NCI-H2227 (cell line): ENCODE measurements around the gene SLC12A8.

Experiments used
- DNase-seq: peaks from one replicate; lab custom pipeline; 2025; ENCODE audit not compliant: unreplicated experiment; lab: John Stamatoyannopoulos, UW

Gene SLC12A8

DNA sequence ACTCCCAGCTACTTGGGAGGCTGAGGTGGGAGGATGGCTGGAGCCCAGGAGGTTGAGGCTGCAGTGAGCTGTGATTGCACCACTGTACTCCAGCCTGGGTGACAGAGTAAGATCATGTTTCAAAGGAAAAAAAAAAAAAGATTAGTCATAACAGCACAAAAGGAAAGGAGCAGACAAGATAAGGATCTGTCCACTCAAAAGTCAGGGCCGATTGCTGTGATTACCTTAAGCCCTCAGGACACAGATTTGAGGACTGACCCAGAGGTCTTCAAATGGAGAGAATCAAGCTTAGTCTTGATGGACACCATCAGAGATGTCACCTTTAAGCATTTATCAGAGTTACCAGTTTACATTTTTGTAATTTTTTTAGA lies 132.9 kb downstream of the SLC12A8 start:
- DNase-seq = no peak

DNA sequence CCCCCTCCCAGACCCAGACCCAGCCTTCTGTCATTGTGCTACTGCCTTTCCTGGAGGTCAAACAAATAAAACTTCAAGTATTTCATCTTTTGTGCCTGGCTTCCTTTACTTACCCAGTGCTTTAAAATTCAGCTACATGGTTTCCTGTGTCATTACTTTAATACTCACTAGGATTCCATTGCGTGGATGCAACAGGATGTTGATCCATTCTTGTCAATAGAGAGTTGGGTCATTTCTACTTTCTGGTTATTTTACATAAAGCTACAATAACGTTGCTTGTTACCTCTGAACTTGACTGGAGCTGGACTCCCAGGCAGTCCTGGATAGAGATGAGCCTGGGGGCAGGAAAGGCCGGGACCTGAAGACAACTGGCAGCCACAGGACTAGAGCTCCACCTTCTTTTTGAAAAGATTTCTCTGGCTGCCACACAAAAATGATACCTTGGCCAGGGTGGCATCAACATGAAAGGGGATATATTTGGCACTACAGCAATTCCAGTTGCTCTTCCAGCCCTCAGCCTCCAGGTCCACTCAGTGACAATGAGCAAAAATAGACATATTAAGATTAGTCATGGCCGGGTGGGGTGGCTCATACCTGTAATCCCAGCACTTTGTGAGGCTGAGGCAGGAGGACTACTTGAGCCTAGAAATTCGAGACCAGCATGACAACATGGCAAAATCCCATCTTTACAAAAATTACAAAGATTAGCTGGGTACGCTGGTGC lies 133.4 kb downstream of the SLC12A8 start:
- no peak for DNase-seq

DNA sequence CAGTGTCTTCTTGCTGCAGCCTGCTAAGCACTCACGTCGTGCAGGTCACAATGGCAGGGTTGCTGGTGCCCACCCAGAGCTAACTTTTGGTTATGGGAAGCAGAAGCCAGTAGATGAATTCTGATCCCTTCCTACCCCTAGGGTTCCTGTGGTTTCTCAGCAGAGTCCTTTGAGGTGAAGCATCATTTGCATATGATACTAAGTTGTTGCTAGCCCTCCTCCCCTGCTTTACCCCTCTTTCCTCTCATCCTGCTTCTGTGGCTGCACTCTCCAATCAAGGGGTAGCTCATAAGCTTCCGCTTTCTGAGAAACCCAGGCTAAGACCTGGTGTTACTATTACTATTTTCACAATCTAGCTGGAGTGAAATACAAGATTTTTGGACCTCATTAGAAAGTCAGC lies 134.7 kb downstream of the SLC12A8 start:
- no peak for DNase-seq

DNA sequence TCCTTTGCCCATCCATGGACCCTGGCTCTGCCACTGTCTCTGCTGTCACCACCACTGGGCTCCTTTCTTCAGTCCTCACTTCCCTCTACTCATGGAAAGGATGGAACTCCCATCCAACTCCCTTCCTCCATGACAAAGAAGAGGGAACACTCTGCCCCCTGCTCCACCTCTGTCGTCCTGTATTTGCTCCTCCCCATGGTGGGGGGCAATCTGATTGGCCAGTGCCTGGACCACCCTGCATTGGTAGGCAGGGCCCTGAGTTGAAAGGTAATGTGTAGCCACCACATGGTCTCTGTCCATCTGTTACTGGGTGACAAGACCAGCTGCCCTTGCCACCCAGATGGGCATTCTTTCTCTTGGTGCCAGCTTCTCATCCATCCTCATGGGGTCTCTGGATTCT lies 136.1 kb downstream of the SLC12A8 start:
- no peak for DNase-seq

DNA sequence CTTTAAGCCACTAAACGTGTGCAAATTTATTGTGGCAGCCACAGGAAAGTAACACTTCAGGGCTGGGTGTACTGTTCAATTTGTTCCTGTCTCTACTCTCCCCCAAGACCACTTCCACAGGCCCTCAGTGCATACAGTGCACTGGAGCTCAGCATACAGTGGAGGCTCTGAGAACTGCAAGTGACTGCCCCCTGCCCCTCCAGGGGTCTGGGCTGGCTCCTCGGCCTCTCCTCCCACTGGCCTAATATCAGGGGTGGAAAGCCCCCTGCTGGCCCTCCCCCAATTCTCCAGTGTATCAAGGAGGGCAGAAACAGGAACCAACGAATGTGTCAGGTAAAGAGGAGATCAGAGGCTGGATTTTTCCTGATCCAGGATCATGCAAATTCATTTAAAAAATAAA lies 136.8 kb downstream of the SLC12A8 start:
- DNase-seq = no peak

DNA sequence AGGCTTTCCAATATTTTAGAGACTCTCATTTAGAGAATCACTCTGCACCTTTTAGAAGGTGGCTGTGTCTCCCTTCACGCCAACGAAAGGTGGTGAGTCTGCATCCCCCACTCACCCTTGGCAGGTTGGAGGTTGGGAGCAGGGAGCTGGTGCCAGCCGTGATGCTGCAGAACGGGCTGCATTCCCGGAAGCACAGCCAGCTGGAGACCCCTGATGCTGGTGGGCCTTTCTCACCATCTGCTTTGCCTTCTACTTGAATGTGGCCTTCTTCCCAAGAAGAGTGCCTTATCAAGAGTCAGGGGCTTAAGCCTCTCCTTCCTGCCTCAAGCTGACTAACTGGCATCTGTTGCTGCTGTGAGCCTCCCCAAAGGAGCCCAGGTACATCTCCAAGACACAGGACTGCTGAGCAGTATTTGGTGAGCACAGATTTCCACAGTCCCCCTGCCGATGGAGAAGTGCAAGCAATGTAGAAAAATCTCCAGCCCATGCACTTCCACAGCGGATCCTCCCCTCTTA lies 139.1 kb downstream of the SLC12A8 start:
- DNase-seq = no peak

DNA sequence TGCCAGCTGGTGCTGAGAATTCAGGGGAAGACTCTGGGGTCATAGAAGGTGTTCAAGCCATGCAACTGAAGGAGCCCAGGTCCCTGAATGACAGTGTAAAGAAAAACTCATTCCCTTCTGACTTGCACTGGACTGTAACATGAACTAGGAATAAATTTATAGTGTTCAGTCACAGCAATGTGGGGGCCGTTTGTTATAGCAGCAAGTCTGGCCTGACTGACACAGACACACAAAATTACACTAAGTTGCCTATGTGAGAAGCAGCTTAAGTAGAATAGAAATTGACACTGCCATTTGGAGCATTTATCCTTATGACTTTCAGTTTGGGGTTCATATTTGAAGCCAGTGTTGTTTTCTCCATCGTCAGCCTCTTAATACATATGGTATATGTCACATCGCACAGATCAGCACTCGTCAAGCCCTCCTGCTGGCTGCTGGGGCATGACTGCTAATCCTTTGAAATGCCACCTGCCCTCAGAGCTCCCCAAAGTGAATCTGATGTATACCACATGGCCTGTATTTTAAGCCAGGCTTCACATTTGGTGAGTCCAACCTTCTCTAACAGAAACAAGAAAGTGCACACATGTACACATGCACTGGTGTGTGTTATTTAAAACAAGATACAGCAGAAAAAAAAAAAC lies 139.7 kb downstream of the SLC12A8 start:
- no peak for DNase-seq

DNA sequence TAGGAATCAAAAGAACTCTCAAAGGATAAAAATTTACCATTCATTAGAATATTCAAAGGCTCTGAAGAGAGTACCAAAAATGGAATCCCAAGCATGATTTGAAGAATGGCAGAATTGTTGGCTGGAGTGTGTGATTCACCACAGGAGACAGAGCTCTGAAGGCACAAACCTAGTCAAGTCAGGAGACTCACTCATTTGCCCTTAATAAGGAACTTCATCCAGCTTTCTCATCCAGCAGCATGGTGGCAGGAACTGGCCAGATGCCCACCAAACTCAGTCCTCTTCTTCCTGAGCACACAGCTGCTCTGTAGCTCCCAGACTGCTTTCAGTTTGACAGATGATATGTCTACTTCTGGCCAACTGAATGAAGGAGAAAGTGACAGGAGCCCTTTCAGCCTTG lies 140.2 kb downstream of the SLC12A8 start:
- DNase-seq = no peak

DNA sequence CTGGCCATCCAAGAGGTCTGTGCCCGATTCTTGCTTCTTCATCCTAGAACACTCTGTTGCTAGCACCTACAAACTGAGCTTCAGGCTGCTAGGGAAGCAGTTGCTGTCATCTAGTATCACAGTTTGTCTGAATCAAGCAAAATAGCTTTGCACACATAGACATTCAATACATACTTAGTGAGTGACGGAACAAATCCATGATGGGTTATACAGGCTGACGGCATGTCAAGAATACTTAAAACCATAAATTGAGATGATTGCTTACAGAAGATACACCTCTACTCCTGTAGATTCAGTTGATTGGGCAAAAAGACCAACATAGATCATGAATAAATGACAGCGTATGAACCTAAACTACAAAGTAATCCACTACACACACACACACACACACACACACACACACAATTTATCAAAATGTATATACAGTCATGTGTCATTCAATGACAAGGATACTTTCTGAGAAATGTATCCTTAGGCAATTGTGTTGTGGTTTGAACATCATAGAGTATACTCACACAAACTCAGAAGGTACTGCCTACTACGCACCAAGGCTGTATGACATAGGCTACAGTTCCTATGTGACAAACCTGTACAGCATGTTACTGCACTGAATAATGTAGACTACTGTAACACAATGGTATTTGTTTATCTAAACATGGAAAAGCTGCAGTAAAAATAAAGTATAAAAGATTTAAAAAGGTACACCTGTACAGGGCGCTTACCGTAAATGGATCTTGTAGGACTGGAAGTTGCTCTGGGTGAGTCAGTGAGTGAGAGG lies 142.4 kb downstream of the SLC12A8 start:
- DNase-seq = no peak

DNA sequence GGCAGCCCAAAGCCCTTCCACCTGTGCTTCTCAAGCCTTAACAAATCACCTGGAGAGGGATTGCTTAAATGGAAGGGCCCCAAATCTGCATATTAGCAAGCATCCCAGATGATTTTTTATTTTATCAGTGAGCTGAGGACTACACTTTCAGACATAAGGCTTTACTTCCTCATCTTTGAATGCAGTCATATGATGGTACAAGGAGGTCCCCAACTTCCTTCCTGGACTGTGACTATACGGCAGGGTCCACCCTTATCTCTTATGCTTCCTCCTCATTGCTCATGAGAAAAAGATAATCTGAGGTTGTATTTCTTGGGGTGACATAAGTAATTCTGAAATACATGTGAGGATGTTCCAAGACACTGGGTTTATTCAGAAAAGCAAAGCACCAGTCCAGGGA lies 143.1 kb downstream of the SLC12A8 start:
- DNase-seq = no peak

DNA sequence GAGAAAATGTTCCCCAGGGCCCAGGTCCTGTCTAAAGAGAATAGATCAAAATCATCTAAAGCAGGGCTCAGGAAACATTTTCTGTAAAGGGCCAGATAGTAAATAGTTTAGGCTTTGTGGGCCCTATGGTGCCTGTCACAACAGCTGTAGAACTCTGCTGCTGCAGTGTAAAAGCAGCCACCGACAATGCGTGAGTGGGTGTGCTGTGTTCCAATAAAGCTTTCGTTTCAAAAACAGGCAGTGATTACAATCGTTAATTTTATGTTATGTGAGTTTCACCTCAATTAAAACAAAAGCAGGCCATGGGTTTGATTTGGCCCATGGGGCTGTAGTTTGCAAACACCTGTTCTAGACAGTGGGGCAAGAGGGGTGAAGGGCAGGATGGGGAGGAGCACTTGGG lies 144.3 kb downstream of the SLC12A8 start:
- DNase-seq = no peak

DNA sequence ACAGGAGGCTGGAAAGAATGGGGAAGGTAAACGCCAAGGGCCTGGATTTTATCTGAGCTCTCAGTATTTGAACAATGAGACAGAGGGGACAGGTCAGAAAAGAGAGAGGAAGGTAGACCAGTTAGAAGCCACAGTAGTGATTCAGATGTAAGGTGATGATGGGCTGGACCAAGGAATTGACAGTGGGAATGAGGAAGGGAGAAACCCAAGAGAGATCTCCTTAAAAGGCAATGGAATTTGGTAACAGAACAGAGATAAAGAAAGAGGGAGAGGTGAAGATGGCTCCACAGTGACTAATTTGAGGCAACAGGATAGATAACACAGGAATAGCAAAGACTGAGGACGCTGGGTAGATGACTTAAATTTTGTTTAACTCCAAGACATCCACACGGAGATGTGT lies 145.3 kb downstream of the SLC12A8 start:
- no peak for DNase-seq

DNA sequence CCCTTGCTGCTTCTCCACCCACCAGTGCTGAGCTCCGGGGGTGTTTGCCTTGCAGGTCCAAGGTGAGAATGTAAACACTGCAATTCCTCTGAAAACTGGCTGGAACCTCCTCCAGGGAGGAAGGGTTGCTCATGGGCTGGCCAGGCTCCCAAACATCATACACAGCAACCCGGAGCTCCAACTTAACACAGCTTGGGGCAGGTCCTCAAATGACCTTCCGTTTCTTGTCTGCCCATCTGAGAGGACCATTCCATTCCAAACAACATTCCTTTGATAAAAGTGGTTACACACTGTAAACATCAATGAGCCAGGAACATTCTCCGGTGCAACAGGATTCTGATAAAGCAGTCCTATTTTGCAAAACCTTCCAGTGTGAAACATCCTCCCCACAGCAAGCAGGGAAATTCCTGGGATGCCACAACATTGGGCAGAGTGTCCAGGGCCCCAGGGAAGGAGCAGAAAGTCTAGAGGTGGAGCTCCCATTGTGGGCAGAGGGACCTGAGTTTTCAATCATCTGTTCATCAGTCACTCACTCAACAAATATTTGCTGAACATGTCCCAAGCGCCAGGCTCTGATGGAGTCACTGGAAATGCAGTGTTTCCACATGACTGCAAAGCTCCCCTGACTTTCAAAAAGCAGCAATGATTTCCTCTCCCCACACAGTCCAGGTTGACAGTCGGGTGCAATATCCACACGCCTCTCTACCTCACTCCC lies 149.5 kb downstream of the SLC12A8 start:
- DNase-seq = no peak

DNA sequence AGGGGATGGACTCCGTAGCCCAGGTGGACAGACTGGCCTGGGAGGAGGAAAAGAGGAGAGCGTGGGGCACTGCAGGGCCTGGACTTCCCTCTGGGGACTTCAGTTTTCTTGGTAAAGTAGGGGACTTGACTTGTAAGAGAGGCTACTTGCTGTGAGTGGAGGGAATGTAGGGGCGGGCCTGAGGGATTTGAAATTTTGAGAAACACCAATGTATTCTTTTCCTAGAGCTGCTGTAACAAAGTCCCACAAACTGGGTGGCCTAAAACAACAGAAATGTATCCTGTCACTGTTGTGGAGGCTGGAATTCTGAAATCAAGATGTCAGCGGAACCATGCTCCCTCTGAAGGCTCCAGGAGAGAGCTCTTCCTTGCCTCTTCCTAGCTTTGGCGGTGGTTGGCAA lies 150.9 kb downstream of the SLC12A8 start:
- no peak for DNase-seq

DNA sequence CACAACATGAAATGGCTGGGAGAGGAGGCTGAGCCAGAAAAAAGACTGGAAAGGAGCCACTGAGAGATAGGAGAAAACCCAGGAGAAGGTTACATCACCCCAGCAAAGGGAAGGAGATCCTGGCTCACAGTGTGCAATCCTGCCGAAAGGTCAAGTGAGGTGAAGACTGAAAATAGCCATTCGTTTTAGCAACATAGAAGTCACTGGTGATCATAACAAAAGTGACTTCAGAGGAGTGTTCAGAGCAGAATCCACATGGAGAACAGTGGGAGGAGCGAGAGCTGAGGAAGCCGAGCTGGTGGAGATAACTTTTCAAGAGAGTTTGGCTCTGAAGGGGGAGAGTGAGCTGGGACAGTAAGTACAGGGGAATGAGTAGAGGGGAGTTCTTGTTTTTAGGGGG lies 151.4 kb downstream of the SLC12A8 start:
- no peak for DNase-seq

DNA sequence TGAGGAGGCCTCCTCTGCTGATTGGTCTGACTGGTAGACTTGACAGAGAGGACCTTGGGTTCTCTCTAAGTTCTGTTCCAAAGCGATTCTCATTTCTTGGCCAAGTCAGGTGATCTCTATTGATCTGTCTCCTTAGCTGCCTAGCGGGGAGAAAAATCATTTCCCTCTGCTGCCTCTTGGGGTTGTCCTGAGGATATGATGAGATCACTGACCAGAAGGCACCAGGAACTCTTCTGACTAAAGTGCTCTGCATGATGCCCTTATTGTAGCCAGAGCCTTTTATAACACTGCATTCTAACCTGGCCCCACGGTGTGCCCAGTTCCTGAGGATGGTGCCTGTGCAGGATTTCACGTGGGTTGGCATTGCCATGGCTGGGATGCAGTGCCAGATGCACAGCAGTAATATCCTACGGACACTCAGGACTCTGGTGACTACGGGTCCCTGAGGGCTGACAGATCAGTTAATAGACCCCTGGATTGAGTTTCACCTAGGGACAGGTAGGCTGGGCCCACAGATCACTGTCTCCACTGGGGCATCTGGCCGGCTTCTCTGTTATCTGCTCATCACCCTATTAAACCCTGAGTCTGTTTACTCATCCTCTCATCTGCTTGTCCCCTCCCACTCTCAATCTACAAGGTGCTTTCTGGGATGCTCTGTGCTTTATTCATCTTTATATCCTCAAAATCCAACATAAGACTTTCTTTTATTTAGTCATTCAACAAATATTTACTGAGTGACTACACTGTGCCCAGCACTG lies 152.9 kb downstream of the SLC12A8 start:
- DNase-seq = no peak

DNA sequence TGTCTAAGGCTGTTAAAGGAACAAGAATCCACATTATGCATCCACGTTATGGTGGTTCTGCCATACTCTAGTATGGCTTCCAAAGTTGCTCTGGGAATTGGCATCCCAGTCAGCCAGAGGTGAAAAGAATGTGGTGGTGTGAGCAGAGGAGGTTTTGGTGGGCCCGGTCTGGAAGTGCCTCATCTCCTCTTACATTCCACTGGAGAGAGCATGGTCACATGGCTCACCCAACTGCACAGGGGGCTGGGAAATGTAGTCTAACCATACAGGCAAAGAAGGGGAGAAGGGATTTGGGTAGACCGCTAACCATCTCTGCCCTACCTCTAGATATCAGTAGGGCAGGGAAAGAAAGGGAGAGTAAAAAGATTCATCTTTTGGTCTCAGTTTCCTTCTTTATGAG lies 153.6 kb downstream of the SLC12A8 start:
- DNase-seq = no peak

DNA sequence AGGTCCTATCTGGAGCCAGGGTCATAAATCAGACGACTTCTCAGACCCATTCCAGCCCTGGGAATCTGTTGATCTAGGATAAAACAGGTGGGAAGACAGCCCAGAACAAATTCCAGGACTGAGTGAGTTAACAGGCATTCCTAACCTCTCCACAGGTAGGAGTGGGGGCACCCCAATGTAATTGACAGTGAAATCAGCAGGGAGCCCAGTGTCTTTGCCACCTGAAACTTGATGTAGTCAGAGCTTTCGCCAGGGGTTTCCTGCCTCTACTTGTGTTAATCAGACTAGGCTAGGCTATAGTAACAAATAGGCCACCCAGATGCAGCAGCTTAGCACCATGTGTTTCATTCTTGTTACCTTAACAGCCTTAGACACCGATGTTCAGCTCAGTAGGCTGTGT lies 154.0 kb downstream of the SLC12A8 start:
- no peak for DNase-seq

DNA sequence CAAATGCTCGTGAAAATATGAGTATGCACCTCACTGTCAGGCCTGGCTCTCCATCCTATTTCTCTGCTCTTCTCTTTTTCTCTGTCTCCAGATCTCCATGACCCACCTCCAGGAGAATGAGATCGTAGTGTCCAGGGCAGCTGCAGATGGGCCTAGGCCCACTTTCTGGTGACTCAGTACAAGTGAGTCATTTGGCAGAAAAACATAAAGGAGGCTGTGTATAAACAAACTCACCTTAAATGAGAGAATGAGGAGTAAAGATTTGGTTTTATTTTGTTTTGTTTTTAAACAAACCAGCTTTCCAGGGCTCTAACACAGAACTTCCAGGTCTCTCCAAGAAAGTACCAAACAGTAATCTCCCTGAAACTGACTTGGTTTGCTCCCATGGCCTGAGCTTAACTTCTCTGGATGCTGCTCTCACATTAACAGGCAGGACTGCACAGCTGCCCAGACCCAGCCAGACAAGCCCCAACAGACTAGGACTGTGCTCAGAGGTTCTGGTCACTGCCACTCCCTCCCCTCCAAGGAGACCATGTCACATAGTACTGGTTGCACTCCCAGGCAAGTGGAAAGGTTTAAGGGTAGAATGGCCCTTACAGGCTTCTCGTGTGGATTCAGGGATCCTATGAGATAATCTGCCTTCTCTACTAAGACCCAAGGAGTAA lies 155.2 kb downstream of the SLC12A8 start:
- no peak for DNase-seq
